K562 (cell line): Measurements from ENCODE around the gene SLC38A2. TPM values are rescaled to one million over a fixed set of nuclear protein-coding genes. Genes with fewer than 3 reads are reported as not detected.

Source experiments
- ATAC-seq: fragments of 200-7000 bp; cut with Tn5 transposase; 3 replicates; pipeline ENCODE4 v1.9.1; 2020; ENCODE audit warnings: moderate library complexity
- BruUV-seq: library from RNA; stranded (reverse); fragments of 400-500 nt; replicated peaks from 2 replicates; lab custom pipeline; 2021; lab: Mats Ljungman, UMichigan
- CTCF ChIA-PET: fragments of 300-600 bp; formaldehyde crosslinking; extraction: SDS; loops from one replicate; lab custom pipeline; 2021; ENCODE audit warnings: low intra/inter-chr PET ratio; lab: Yijun Ruan, JAX
- POLR2A ChIA-PET: fragments of 300-600, 350-650 bp; sonication (Branson Sonifier 250); formaldehyde crosslinking; extraction: SDS; loops from one replicate; lab custom pipeline; 2021; ENCODE audit warnings: antibody characterized with exemption, inconsistent platforms; lab: Yijun Ruan, JAX
- DNase-seq, 4 experiments: peaks; one replicate each; pipeline versions ENCODE4 v3.0.0 to v3.0.0-alpha.2; 2011 to 2018; ENCODE audit warnings: low spot score in 3 of 4, mixed read lengths in 3 of 4; ENCODE audit errors: extremely low read depth in 1 of 4
- FAIRE-seq: peaks from 2 replicates; lab custom pipeline; 2011; peaks lifted over from hg19 to GRCh38; lab: Jason Lieb, UNC
- H2AFZ ChIP-seq: 2 replicates; pipeline ENCODE4 v1.6.0; 2011; ENCODE audit warnings: low read depth, low read length, control low read depth, inconsistent platforms
- H3K27ac ChIP-seq: fragments of 200-600 bp; 3 replicates; pipeline ENCODE4 v1.8.0; 2011; ENCODE audit warnings: low read depth, mild to moderate bottlenecking, control low read depth, inconsistent platforms, low read length, moderate library complexity, mixed read lengths; ENCODE audit errors: extremely low read depth
- H3K27me3 ChIP-seq, 2 experiments: fragments of 300-600 bp in 1 of 2; 2 replicates in 1 of 2; 3 replicates in 1 of 2; pipeline versions ENCODE4 v1.6.0 to v1.8.0; 2011; ENCODE audit warnings: inconsistent platforms in 2 of 2, low read length in 2 of 2, mild to moderate bottlenecking in 1 of 2, mixed read lengths in 1 of 2, moderate library complexity in 1 of 2; ENCODE audit not compliant: control insufficient read depth in 2 of 2, insufficient read depth in 2 of 2
- H3K36me3 ChIP-seq: fragments of 300-600 bp; 3 replicates; pipeline ENCODE4 v1.8.0; 2011; ENCODE audit warnings: mild to moderate bottlenecking, low read length, inconsistent platforms; ENCODE audit not compliant: control insufficient read depth, insufficient read depth
- H3K4me1 ChIP-seq, 2 experiments: fragments of 200-600 bp in 1 of 2; replicated peaks in 1 of 2; 2 replicates in 1 of 2; 3 replicates in 1 of 2; pipeline versions ENCODE4 v1.5.1 to v1.8.0; 2011; ENCODE audit warnings: inconsistent platforms in 2 of 2, low read length in 2 of 2, mild to moderate bottlenecking in 1 of 2, mixed read lengths in 1 of 2, moderate library complexity in 1 of 2; ENCODE audit not compliant: control insufficient read depth in 2 of 2, insufficient read depth in 2 of 2
- H3K4me2 ChIP-seq: 2 replicates; pipeline ENCODE4 v1.6.1; 2011; ENCODE audit warnings: low read length, control low read depth, inconsistent platforms, mixed read lengths; ENCODE audit not compliant: insufficient read depth
- H3K4me3 ChIP-seq: fragments of 200-600 bp; sonication (generic), shearing (Covaris generic); 2 replicates; pipeline ENCODE4 v1.5.1; 2016; ENCODE audit warnings: control low read depth, inconsistent platforms
- H3K79me2 ChIP-seq: fragments of 200-600 bp; 3 replicates; pipeline ENCODE4 v1.8.0; 2011; ENCODE audit warnings: low read length, inconsistent platforms; ENCODE audit not compliant: control insufficient read depth, insufficient read depth
- H3K9ac ChIP-seq, 2 experiments: 2 replicates each; pipeline versions ENCODE4 v1.6.0 to v1.6.1; 2011; ENCODE audit warnings: low read depth in 2 of 2, low read length in 2 of 2, control low read depth in 1 of 2, inconsistent platforms in 1 of 2, mild to moderate bottlenecking in 1 of 2, mixed read lengths in 1 of 2; ENCODE audit not compliant: insufficient read depth in 1 of 2
- H3K9me1 ChIP-seq: one replicate; pipeline ENCODE4 v1.6.0; 2011; ENCODE audit warnings: inconsistent platforms, mild to moderate bottlenecking, low read length, moderate library complexity; ENCODE audit not compliant: control insufficient read depth, insufficient read depth
- H3K9me3 ChIP-seq: replicated peaks from 2 replicates; pipeline ENCODE4 v1.5.1; 2011; ENCODE audit warnings: low read depth, low read length, inconsistent platforms; ENCODE audit not compliant: control insufficient read depth, insufficient read depth
- H4K20me1 ChIP-seq: replicated peaks from 2 replicates; pipeline ENCODE4 v1.6.1; 2011; ENCODE audit warnings: low read length, inconsistent platforms, mixed read lengths; ENCODE audit not compliant: control insufficient read depth, insufficient read depth
- BACH1 ChIP-seq: fragments of 200-800 bp; sonication (Bioruptor generic); IDR thresholded peaks from 2 replicates; pipeline ENCODE4 v1.6.1; 2016; ENCODE audit warnings: missing genetic modification characterization, missing compliant biosample characterization
- BCL6 ChIP-seq: fragments of 250-450 bp; sonication (Bioruptor Pico); IDR thresholded peaks from 2 replicates; pipeline ENCODE4 v1.4.0; 2020
- CSDE1 ChIP-seq, 2 experiments: fragments of 450-650 bp; IDR thresholded peaks; 2 replicates each; pipeline ENCODE4 v1.6.1; 2016; ENCODE audit warnings: mild to moderate bottlenecking in 1 of 2
- GMEB1 ChIP-seq: fragments of 250-450 bp; sonication (Bioruptor Pico); IDR thresholded peaks from 2 replicates; pipeline ENCODE4 v1.4.0; 2020; ENCODE audit warnings: mild to moderate bottlenecking
- HOXB6 ChIP-seq: fragments of 250-450 bp; sonication (Bioruptor Pico); IDR thresholded peaks from 2 replicates; pipeline ENCODE4 v1.5.1; 2022; ENCODE audit warnings: mild to moderate bottlenecking, borderline replicate concordance
- SAP30 ChIP-seq: fragments of 200-600 bp; sonication (generic); IDR thresholded peaks from 2 replicates; pipeline ENCODE4 v1.6.1; 2012; ENCODE audit warnings: borderline replicate concordance, low read depth, mild to moderate bottlenecking, moderate library complexity, low read length, control low read depth, inconsistent platforms; ENCODE audit not compliant: insufficient read depth, poor library complexity, severe bottlenecking
- SMARCA4 ChIP-seq: fragments of 450-650 bp; IDR thresholded peaks from 2 replicates; pipeline ENCODE4 v1.6.1; 2016
- TEAD2 ChIP-seq: fragments of 450-650 bp; IDR thresholded peaks from 2 replicates; pipeline ENCODE4 v1.6.1; 2016; ENCODE audit warnings: missing genetic modification characterization, control low read depth, missing compliant biosample characterization
- ZFP36 ChIP-seq: fragments of 150-350 bp; IDR thresholded peaks from 2 replicates; pipeline ENCODE4 v1.6.1; 2018; ENCODE audit warnings: low read length, low read depth; ENCODE audit not compliant: partially characterized antibody
- ZNF407 ChIP-seq: fragments of 450-650 bp; IDR thresholded peaks from 2 replicates; pipeline ENCODE4 v1.6.1; 2016; ENCODE audit warnings: low read depth
- ZNF717 ChIP-seq: fragments of 250-450 bp; sonication (Bioruptor Pico); IDR thresholded peaks from 2 replicates; pipeline ENCODE4 v1.5.0; 2021
- ZSCAN29 ChIP-seq: fragments of 450-650 bp; IDR thresholded peaks from 2 replicates; pipeline ENCODE4 v1.6.1; 2017
- WGBS: fragments of 100-300 bp; shearing (Covaris generic); methylation state at CpG from one replicate; pipeline ENCODE4 v1.1.6; 2016; ENCODE audit warnings: low coverage, mixed read lengths; ENCODE audit not compliant: insufficient coverage; ENCODE audit errors: missing lambda C conversion rate; 5-methylcytosine and 5-hydroxymethylcytosine counted together
- in situ Hi-C: fragments of 300-500 bp; cut with MboI; formaldehyde crosslinking; loops from 4 replicates; pipeline ENCODE4 v1.15.0; 2018; ENCODE audit warnings: inconsistent platforms, mixed read lengths
- intact Hi-C: fragments of 100-400 bp; cut with micrococcal nuclease; formaldehyde crosslinking; loops from 2 replicates; pipeline ENCODE4 v1.14.2; 2022
- polyA plus RNA-seq, 8 experiments: library from polyadenylated mRNA; depleted of rRNA in 4 of 8; stranded (reverse) in 5 of 8; unstranded in 3 of 8; fragments of >200 nt; fragmentation: Nextera tagmentation in 2 of 8; fragmentation: Illumina TruSeq in 1 of 8; extraction: Ambion mirVana in 2 of 8; extraction: Trizol in 1 of 8; gene quantifications; 2 replicates each; pipeline versions ENCODE4 v1.2.1 to v1.2.3, GENCODE V29; 2011 to 2014; ENCODE audit warnings: inconsistent platforms in 1 of 8, missing spikeins in 1 of 8
- total RNA-seq, 7 experiments: library from RNA; depleted of rRNA in 6 of 7; stranded (reverse); fragments of >200 nt in 6 of 7; fragmentation: Illumina TruSeq in 2 of 7; extraction: Trizol in 2 of 7; gene quantifications; 2 replicates each; pipeline versions ENCODE4 v1.2.1 to v1.2.3, GENCODE V29; 2011 to 2021; ENCODE audit warnings: low replicate concordance in 1 of 7

SLC38A2 gene
- total and polyA plus RNA-seq, 9 of the 15 experiments (the other 6 are each of a cell fraction or from before 2014, with no cell fraction given), result 98.7 to 292 (median 143) TPM

GRCh38 chr12:46382964-46383653 lies 10.5 kb upstream of the SLC38A2 start:
- POLR2A ChIA-PET, result interaction anchor here (0.6 to 4.7 kb wide), 6 partner anchors 10 to 293 kb away, joined by 3 to 26 read pairs (median 4); no protein-coding TSS in a partner anchor
- DNase-seq, result peak; percentile 86 to 98 (median 87)
- peak overlapping the region; percentile 87 for H3K4me2 ChIP-seq
- TF ChIP-seq GMEB1 (CRISPR knock-in tag), result peak; percentile 50
- 0 out of 2 replicates have a peak, but pooled peaks have one; percentile 38 for TF ChIP-seq BCL6 (CRISPR knock-in tag)
- no peak for TF ChIP-seq BACH1 (tag)
- no peak for TF ChIP-seq HOXB6
- TF ChIP-seq SMARCA4, result no peak
- TF ChIP-seq SAP30, result no peak
- no peak for TF ChIP-seq ZNF407
- TF ChIP-seq CSDE1 (IDR thresholded peaks at IDR 0.05), result no peak
- no peak for TF ChIP-seq ZFP36
- TF ChIP-seq TEAD2 (tag), result no peak
- TF ChIP-seq ZNF717 (CRISPR knock-in tag), result no peak
- no peak for TF ChIP-seq ZSCAN29

More at GRCh38 chr12:46382964-46383653, 10.5 kb upstream of the SLC38A2 start:
- ATAC-seq (peak; percentile 87), FAIRE-seq (peak; percentile 58)
- H3K9ac ChIP-seq, result peak overlapping the region; percentile 92 to 98
- peak overlapping the region; percentile 64 for H2AFZ ChIP-seq
- in situ Hi-C loops (no loop called here), intact Hi-C loops (loop anchor here (1.0 to 10.0 kb wide), 6 partner anchors 11 to 278 kb away; partner anchors contain the start of genes SLC38A1 and SLC38A2)
- peaks cover 16 to 58% of the 10 kb centered on the region in 2 experiments for H3K4me1 ChIP-seq
- peaks cover 35% of the 10 kb centered on the region for H3K79me2 ChIP-seq
- no peaks in the 10 kb centered on the region for H4K20me1 ChIP-seq
- H3K27me3 ChIP-seq, result no peaks in the 10 kb centered on the region
- H3K27ac ChIP-seq, result peak overlapping the region; percentile 97
- CTCF ChIA-PET, result no interaction called here
- H3K36me3 ChIP-seq, result no peaks in the 10 kb centered on the region
- no TSS peak for BruUV-seq
- under 1% methylated on average over 32 of the region's 74 CpGs for WGBS
- H3K4me3 ChIP-seq, result peak overlapping the region; percentile 65
- H3K9me3 ChIP-seq, result peaks cover 4% of the 10 kb centered on the region; the same call in 1 of the 2 replicates
- H3K9me1 ChIP-seq, result no peaks in the 10 kb centered on the region
